Fibroblast of upper back skin (primary cell): ENCODE measurements around the gene CHPT1.

Source experiments
- DNase-seq: peaks from one replicate; pipeline ENCODE4 v3.0.0-alpha.2; 2013

CHPT1 gene

DNA sequence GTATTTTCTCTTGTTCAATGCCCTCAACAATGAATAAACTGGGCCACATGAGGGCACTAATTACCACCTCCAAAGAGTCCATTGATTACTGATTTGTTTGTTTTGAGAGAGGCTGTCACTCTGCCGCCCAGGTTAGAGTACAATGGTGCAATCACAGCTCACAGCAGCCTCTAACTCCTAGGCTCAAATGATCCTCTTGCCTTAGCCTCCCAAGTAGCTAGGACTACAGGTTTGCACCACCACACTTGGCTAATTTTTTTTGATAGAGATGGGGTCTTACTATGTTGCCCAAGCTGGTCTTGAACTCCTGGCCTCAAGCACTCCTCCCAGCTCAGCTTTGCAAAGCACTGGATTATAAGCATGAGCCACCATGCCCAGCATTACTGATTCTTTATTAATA is 70.1 kb downstream of the CHPT1 start:
- DNase-seq: no peak

DNA sequence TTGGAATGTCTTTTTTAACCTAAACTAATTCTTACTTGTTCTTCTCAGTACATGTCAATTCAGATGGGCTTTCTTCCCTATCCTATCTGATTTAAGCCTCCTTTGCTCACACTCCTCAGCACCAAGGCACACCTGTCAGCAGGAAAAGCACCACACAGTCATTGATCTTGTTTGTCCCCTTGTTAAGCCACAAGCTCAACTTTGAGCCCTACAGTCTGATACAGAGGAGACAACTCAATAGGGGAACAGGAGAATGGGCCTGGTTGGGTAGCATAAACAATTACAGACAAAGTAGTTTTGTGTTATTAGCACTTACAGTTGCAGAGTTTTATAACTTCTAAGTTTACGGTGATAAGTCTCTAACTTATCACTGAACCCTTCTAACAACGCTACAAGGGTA is 71.3 kb downstream of the CHPT1 start:
- no peak for DNase-seq

DNA sequence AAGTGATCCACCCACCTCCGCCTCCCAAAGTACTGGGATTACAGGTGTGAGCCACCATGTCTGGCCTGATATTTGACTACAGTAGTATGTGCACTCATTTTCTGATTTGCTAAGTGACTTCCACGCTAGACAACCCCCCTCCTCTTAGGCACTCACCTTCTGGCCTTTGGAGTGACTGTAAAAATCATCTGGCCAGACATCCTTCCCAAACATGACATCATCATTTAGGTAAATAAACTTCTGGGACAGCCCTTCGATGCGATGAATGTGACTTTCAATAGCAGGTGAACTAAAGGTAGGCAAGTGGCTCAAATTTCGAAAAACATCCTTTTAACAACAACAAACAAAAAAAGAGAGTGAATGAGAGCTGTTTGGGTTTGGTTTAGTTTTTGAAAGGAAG is 72.4 kb downstream of the CHPT1 start:
- DNase-seq: no peak

DNA sequence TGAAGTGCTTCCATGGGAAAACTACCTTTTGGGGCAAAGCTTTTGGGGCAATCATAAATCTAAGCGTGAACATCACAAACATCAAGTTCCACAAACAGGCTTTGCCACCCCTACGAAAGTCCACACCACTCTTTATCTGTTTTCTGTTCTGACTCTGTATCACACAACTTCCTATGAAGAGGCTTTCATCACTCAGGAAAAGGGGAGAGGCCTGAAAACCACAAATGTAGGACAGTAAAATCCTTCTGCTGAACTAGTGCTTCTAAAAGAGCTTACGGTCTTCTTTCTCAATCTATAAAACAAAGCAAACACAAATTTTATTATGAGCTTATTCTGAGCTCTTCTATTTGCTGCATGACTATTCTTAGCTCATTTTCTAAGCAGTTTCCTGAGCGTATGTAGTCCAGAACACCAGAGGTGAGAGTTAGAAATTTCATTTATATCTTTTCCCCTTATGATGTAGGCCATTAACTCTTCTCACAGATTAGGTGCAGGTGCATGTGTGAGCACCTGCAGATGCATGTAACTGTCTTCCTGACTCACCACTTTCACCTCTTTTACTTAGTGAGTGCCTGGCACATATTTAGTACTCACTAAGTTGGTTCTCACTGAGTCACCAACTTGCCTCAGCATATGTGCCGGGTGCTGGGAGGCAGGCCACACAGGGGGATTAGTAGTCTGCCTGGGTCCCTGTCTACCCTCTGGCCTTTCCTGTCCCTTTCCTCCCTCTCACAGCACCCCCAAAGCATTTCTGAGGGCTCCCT is 74.8 kb downstream of the CHPT1 start:
- no peak for DNase-seq

DNA sequence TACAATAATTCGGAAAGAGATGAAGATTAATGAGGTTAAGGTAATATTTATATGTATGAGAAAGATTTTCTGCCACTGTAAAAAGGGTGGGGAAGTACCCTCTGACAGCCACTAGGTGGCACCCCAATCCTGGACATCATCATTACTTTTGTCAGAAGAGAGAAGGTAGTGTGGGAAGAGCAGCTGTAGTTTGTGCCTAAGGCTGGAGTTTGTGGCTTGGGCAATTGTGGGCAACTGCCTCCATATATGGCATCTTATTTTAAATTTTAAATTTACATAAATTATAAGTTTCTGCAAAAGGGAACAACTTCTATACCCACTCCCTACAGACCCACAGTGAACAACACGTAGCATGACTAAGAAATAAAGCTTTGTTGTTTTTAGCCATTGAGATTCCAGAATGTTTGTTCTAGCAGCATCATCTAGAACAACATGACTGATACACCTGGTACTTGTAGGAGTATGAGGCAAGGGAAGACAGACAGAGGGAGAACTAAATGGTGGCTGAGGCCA is 76.3 kb downstream of the CHPT1 start:
- DNase-seq: peak; percentile 63

DNA sequence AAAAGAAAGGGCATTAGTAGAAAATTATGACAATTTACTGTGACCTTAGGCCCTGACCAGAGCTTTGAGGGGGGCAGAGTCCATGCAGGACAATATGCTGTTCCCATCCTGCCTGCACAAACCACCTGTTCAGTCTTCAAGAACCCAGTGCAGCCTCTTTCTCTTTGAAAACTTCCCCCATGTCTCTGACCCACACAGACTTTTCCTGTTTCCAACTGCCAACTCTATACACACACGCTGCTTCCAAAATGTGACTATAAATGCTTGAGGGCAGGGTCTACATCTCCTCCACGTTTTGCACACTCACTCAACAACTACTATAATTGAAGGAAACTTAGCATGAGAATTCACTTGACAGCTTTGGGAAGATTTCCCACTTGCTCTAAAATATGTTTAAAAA is 78.4 kb downstream of the CHPT1 start:
- no peak for DNase-seq

DNA sequence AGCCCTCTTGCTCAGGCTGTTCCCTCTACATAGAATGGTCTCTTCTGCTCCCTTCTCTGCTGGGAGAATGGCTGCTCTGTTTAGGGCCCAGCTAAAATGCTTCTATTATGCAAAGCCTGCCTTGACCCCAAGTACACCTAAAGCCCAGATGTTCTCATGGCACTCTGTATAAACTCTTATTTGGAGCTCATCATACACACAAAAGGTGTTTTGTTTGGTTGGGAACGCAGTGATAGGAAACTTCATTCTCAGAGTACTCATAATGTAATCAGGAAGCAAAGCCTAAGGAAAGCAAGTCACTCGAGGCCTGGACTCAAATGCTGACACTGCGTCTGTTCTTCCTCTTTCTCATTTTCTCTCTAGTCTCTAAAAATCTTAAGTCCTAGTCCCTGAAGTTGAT is 80.0 kb downstream of the CHPT1 start:
- DNase-seq: no peak

DNA sequence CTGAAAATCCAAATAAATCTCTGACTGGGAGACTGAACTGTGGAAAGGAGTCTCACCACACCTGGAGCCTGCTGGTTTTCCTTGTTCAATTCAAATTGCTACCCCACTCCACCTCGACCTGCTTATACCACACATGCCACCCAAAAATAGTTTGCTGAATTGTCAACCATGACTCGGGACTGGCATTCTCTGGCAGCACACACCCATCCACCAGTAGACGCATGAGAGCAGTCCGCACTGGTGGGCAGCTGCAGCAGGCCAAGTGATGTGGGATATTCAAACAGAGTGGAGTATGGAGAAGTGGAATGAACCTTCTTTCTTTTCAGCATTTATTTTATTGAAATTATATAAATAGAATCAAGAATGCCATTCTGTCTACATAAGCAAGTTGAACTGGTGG is 80.5 kb downstream of the CHPT1 start:
- DNase-seq: no peak
